HCT116 (cell line): Measurements from ENCODE around the gene HRH4. TPM values are rescaled to one million over a fixed set of nuclear protein-coding genes. Genes with fewer than 3 reads are reported as not detected.

ENCODE experiments used
- ATAC-seq: fragments of 200-7000 bp; cut with Tn5 transposase; 2 replicates; pipeline ENCODE4 v1.9.1; 2020; ENCODE audit warnings: mild to moderate bottlenecking, moderate library complexity
- BruUV-seq: library from RNA; stranded (reverse); fragments of 400-500 nt; replicated peaks from 2 replicates; lab custom pipeline; 2021; lab: Mats Ljungman, UMichigan
- CTCF ChIA-PET: fragments of 300-600 bp; sonication (Branson Sonifier 250); formaldehyde crosslinking; loops from one replicate; lab custom pipeline; 2021; ENCODE audit warnings: antibody characterized with exemption; lab: Charles Lee
- POLR2A ChIA-PET: fragments of 300-600, 350-600 bp; sonication (Branson Sonifier 250); formaldehyde crosslinking; loops from one replicate; lab custom pipeline; 2021; ENCODE audit warnings: antibody characterized with exemption; lab: Charles Lee
- RAD21 ChIA-PET, 2 experiments: fragments of 300-600 bp; sonication (Branson Sonifier 250); formaldehyde crosslinking; loops; one replicate each; lab custom pipeline; 2023; ENCODE audit warnings: low total read pairs in 2 of 2; ENCODE audit not compliant: uncharacterized antibody in 2 of 2, unreplicated experiment in 2 of 2, low non-redundant PET in 1 of 2; lab: Charles Lee
- DNase-seq: peaks from one replicate; pipeline ENCODE4 v3.0.0-alpha.2; 2010; ENCODE audit warnings: low read depth, low spot score
- H2AFZ ChIP-seq: fragments of 200-600 bp; shearing (Covaris generic), sonication (generic); 2 replicates; pipeline ENCODE4 v1.6.1; 2017; ENCODE audit warnings: low read depth, mixed run types, mixed read lengths, antibody characterized with exemption, low read length; ENCODE audit not compliant: poor library complexity, severe bottlenecking
- H3K27ac ChIP-seq: 2 replicates; pipeline ENCODE4 v1.5.1; 2012; ENCODE audit warnings: low read depth, low read length
- H3K27me3 ChIP-seq: fragments of 200-600 bp; sonication (generic); 2 replicates; pipeline ENCODE4 v1.6.1; 2016; ENCODE audit warnings: mixed run types, low read length, mixed read lengths; ENCODE audit not compliant: insufficient read depth
- H3K36me3 ChIP-seq, 2 experiments: fragments of 200-500 bp in 1 of 2; fragments of 200-600 bp in 1 of 2; sonication (Bioruptor generic) in 1 of 2; sonication (generic) in 1 of 2; 2 replicates each; pipeline versions ENCODE4 v1.5.1 to v1.6.1; 2014 to 2016; ENCODE audit warnings: low read length in 2 of 2, inconsistent platforms in 1 of 2, mixed read lengths in 1 of 2, mixed run types in 1 of 2; ENCODE audit not compliant: insufficient read depth in 2 of 2, control insufficient read depth in 1 of 2
- H3K4me1 ChIP-seq, 2 experiments: fragments of 200-600 bp in 1 of 2; sonication (generic) in 1 of 2; 2 replicates each; pipeline versions ENCODE4 v1.5.1 to v1.6.1; 2012 to 2017; ENCODE audit warnings: low read length in 2 of 2, inconsistent platforms in 1 of 2, mild to moderate bottlenecking in 1 of 2, mixed read lengths in 1 of 2, mixed run types in 1 of 2, moderate library complexity in 1 of 2; ENCODE audit not compliant: insufficient read depth in 2 of 2, control insufficient read depth in 1 of 2
- H3K4me2 ChIP-seq: fragments of 200-600 bp; sonication (generic); 2 replicates; pipeline ENCODE4 v1.6.1; 2017; ENCODE audit warnings: mixed run types, low read length, mixed read lengths
- H3K4me3 ChIP-seq, 2 experiments: fragments of 200-600 bp in 1 of 2; sonication (generic) in 1 of 2; replicated peaks in 1 of 2; 2 replicates each; pipeline ENCODE4 v1.5.1; 2011 to 2016; ENCODE audit warnings: low read length in 2 of 2, control low read depth in 1 of 2, low read depth in 1 of 2, mild to moderate bottlenecking in 1 of 2, mixed read lengths in 1 of 2, mixed run types in 1 of 2
- H3K79me2 ChIP-seq: fragments of 200-600 bp; sonication (generic); 2 replicates; pipeline ENCODE4 v1.6.1; 2017; ENCODE audit warnings: mild to moderate bottlenecking, mixed run types, low read length, moderate library complexity, mixed read lengths; ENCODE audit not compliant: insufficient read depth
- H3K9ac ChIP-seq: fragments of 200-600 bp; sonication (generic); 2 replicates; pipeline ENCODE4 v1.6.1; 2016; ENCODE audit warnings: low read length, mixed read lengths
- H3K9me2 ChIP-seq: fragments of 200-600 bp; sonication (generic), shearing (Covaris generic); 2 replicates; pipeline ENCODE4 v1.6.1; 2017; ENCODE audit warnings: mixed run types, mild to moderate bottlenecking, moderate library complexity; ENCODE audit not compliant: insufficient read depth
- H3K9me3 ChIP-seq, 2 experiments: fragments of 200-500 bp in 1 of 2; fragments of 200-600 bp in 1 of 2; sonication (Bioruptor generic) in 1 of 2; sonication (generic) in 1 of 2; 2 replicates each; pipeline ENCODE4 v1.6.1; 2014 to 2017; ENCODE audit warnings: low read length in 2 of 2, mixed read lengths in 2 of 2, inconsistent platforms in 1 of 2, low read depth in 1 of 2, mild to moderate bottlenecking in 1 of 2, mixed run types in 1 of 2, moderate library complexity in 1 of 2; ENCODE audit not compliant: control insufficient read depth in 1 of 2, insufficient read depth in 1 of 2
- H4K20me1 ChIP-seq: fragments of 200-600 bp; sonication (generic), shearing (Covaris generic); 2 replicates; pipeline ENCODE4 v1.6.1; 2017; ENCODE audit warnings: mixed run types, mild to moderate bottlenecking, moderate library complexity; ENCODE audit not compliant: insufficient read depth
- CEBPB ChIP-seq: IDR thresholded peaks from 2 replicates; pipeline ENCODE4 v1.6.1; 2012; ENCODE audit warnings: low read depth
- EGR1 ChIP-seq: IDR thresholded peaks from 2 replicates; pipeline ENCODE4 v1.6.1; 2012; ENCODE audit warnings: low read depth
- EZH2 ChIP-seq: fragments of 200-600 bp; sonication (generic); IDR thresholded peaks from 2 replicates; pipeline ENCODE4 v1.6.1; 2017; ENCODE audit warnings: antibody characterized with exemption, mixed run types
- EZH2phosphoT487 ChIP-seq: fragments of 200-600 bp; IDR thresholded peaks from 2 replicates; pipeline ENCODE4 v1.6.1; 2018; ENCODE audit warnings: antibody characterized with exemption, borderline replicate concordance
- FOSL1 ChIP-seq: IDR thresholded peaks from 2 replicates; pipeline ENCODE4 v1.6.1; 2012; ENCODE audit warnings: low read depth
- JUND ChIP-seq: IDR thresholded peaks from 2 replicates; pipeline ENCODE4 v1.6.1; 2012
- POLR2A ChIP-seq: IDR thresholded peaks from 2 replicates; pipeline ENCODE4 v1.7.0; 2011; ENCODE audit warnings: borderline replicate concordance; ENCODE audit not compliant: insufficient read depth, insufficient read length; ENCODE audit errors: extremely low read depth
- SIN3A ChIP-seq: IDR thresholded peaks from 2 replicates; pipeline ENCODE4 v1.6.1; 2012; ENCODE audit warnings: low read depth
- SP1 ChIP-seq: IDR thresholded peaks from 2 replicates; pipeline ENCODE4 v1.6.1; 2012; ENCODE audit warnings: low read depth
- SRF ChIP-seq: IDR thresholded peaks from 2 replicates; pipeline ENCODE4 v1.6.1; 2012; ENCODE audit warnings: low read depth
- TCF7L2 ChIP-seq: IDR thresholded peaks from 2 replicates; pipeline ENCODE4 v1.7.0; 2011; ENCODE audit warnings: borderline replicate concordance, inconsistent platforms; ENCODE audit not compliant: insufficient read depth, insufficient read length; ENCODE audit errors: extremely low read depth
- YY1 ChIP-seq: IDR thresholded peaks from 2 replicates; pipeline ENCODE4 v1.6.1; 2011; ENCODE audit warnings: low read length, low read depth, moderate library complexity, mild to moderate bottlenecking; ENCODE audit not compliant: insufficient replicate concordance; ENCODE audit errors: extremely low read depth
- ZFX ChIP-seq: fragments of 450-650 bp; IDR thresholded peaks from 2 replicates; pipeline ENCODE4 v1.6.1; 2017
- ZNF274 ChIP-seq: fragments of 200-500 bp; sonication (Bioruptor generic); IDR thresholded peaks from 2 replicates; pipeline ENCODE4 v1.6.1; 2014; ENCODE audit warnings: mild to moderate bottlenecking, low read depth, low read length, inconsistent platforms
- intact Hi-C: fragments of 100-400 bp; cut with micrococcal nuclease; formaldehyde crosslinking; loops from 2 replicates; pipeline ENCODE4 v1.10.0; 2022
- total RNA-seq: library from RNA; stranded (reverse); gene quantifications from one replicate; pipeline ENCODE4 v1.2.1, GENCODE V29; 2021; ENCODE audit not compliant: unreplicated experiment
- TF ChIP-seq, protein P1 (sequence below): IDR thresholded peaks from 2 replicates; pipeline ENCODE4 v1.6.1; 2011; ENCODE audit warnings: mild to moderate bottlenecking, low read length, moderate library complexity; ENCODE audit not compliant: insufficient replicate concordance; ENCODE audit errors: extremely low read depth
- TF ChIP-seq, protein P2 (sequence below): IDR thresholded peaks from 2 replicates; pipeline ENCODE4 v1.6.1; 2012; ENCODE audit warnings: low read depth
- TF ChIP-seq, protein P3 (sequence below): IDR thresholded peaks from 2 replicates; pipeline ENCODE4 v1.6.1; 2012

HRH4 gene
- total RNA-seq, 1 experiment from 2014 or later = not detected

DNA sequence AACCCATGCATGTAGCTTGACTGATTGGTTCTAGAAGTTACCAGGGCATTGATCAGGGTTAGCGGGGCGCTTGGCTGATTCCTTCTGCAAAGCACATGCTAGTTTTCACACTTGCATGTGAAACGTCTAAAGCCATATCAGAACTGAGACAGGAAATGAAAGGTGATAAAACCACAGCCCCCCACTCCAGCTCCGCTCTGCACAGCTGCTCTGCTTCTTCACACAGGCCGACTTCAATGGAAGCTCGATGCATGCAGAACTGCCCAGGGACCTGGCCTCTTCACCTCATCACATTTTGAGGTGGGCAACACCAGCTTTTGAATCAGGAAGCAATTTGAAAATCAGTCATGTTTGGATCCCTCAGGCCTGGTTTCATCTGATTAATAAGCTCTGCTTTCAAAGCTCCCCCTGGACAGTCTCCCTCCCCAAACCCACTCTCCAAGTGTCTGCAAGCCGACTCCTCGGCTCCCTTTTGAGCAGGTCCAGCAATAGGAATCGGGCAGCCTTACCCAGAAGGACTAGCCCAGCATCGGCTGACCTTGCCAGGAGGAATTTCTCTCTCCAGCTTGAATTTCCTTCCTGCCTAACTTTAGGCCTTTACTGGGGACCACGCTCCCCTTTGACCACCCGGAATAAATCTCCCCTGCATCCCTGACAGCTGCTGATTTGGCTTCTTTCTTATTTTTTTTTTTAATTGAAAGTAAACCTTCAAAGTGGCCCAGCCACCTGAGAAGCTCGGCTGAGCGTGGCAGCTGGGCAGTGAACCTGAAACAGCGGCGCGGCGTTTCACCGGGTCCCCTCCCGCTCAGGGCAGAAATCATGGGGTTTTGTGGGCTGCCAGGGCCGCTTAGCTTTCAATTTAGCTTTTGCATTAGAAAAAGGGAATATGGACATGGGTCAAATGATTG, 31.7 kb downstream of the HRH4 start (continued):
- TF ChIP-seq, protein P1, sequence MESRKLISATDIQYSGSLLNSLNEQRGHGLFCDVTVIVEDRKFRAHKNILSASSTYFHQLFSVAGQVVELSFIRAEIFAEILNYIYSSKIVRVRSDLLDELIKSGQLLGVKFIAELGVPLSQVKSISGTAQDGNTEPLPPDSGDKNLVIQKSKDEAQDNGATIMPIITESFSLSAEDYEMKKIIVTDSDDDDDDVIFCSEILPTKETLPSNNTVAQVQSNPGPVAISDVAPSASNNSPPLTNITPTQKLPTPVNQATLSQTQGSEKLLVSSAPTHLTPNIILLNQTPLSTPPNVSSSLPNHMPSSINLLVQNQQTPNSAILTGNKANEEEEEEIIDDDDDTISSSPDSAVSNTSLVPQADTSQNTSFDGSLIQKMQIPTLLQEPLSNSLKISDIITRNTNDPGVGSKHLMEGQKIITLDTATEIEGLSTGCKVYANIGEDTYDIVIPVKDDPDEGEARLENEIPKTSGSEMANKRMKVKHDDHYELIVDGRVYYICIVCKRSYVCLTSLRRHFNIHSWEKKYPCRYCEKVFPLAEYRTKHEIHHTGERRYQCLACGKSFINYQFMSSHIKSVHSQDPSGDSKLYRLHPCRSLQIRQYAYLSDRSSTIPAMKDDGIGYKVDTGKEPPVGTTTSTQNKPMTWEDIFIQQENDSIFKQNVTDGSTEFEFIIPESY = no peak
- no peak for TF ChIP-seq ZFX
- TF ChIP-seq, all 23 proteins: peak for 0

DNA sequence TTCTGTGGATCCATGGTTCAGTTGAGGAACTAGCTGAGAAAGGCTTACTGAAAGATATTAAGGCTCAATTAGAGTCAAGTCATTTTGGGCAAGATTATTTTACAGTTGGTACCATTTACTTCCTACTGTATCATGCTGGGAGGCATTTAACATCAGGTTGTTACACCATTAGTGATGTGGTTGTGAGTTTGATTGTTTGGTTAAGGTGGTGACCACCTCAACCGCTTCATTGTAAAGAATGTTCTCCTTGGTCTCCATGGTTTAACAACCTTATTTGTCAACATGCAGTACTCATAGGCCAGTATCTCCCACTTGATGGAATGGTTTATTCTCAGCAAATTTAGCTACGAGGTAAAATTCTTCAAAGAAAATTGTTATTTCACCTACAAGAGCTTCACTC, 34.1 kb downstream of the HRH4 start:
- CTCF ChIA-PET = no interaction called here
- no peak for TF ChIP-seq SP1
- TF ChIP-seq JUND = no peak
- TF ChIP-seq, protein P1 = no peak
- TF ChIP-seq TCF7L2 = no peak
- TF ChIP-seq SRF = no peak
- TF ChIP-seq EGR1 = no peak
- TF ChIP-seq YY1 = no peak
- TF ChIP-seq EZH2 = no peak
- no peak for TF ChIP-seq POLR2A
- TF ChIP-seq, protein P2, sequence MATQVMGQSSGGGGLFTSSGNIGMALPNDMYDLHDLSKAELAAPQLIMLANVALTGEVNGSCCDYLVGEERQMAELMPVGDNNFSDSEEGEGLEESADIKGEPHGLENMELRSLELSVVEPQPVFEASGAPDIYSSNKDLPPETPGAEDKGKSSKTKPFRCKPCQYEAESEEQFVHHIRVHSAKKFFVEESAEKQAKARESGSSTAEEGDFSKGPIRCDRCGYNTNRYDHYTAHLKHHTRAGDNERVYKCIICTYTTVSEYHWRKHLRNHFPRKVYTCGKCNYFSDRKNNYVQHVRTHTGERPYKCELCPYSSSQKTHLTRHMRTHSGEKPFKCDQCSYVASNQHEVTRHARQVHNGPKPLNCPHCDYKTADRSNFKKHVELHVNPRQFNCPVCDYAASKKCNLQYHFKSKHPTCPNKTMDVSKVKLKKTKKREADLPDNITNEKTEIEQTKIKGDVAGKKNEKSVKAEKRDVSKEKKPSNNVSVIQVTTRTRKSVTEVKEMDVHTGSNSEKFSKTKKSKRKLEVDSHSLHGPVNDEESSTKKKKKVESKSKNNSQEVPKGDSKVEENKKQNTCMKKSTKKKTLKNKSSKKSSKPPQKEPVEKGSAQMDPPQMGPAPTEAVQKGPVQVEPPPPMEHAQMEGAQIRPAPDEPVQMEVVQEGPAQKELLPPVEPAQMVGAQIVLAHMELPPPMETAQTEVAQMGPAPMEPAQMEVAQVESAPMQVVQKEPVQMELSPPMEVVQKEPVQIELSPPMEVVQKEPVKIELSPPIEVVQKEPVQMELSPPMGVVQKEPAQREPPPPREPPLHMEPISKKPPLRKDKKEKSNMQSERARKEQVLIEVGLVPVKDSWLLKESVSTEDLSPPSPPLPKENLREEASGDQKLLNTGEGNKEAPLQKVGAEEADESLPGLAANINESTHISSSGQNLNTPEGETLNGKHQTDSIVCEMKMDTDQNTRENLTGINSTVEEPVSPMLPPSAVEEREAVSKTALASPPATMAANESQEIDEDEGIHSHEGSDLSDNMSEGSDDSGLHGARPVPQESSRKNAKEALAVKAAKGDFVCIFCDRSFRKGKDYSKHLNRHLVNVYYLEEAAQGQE = no peak
- no peak for TF ChIP-seq FOSL1
- no peak for TF ChIP-seq ZFX
- TF ChIP-seq ZNF274 = no peak
- no peak for TF ChIP-seq CEBPB
- TF ChIP-seq, protein P3, sequence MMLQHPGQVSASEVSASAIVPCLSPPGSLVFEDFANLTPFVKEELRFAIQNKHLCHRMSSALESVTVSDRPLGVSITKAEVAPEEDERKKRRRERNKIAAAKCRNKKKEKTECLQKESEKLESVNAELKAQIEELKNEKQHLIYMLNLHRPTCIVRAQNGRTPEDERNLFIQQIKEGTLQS = no peak
- TF ChIP-seq EZH2phosphoT487 = no peak
- no peak for TF ChIP-seq SIN3A

More for the DNA sequence above, 34.1 kb downstream of the HRH4 start:
- ChIA-PET POLR2A (no interaction called here), RAD21 (no interaction called here)
- Histone ChIP-seq H3K9ac (no peak overlapping the region), H3K9me3 (no peaks in the 10 kb centered on the region), H3K4me1 (no peaks in the 10 kb centered on the region), H3K9me2 (no peaks in the 10 kb centered on the region), H2AFZ (no peak overlapping the region), H3K4me3 (no peak overlapping the region), H3K27ac (no peak overlapping the region), H3K36me3 (no peaks in the 10 kb centered on the region), H3K79me2 (no peaks in the 10 kb centered on the region), H4K20me1 (no peaks in the 10 kb centered on the region), H3K4me2 (no peak overlapping the region), H3K27me3 (no peaks in the 10 kb centered on the region)
- ATAC-seq (no peak), DNase-seq (no peak)
- no TSS peak for BruUV-seq
- intact Hi-C loops = no loop called here
